ENCODE results near the gene CCDC177. TPM values are rescaled to one million over a fixed set of nuclear protein-coding genes. Genes with fewer than 3 reads are reported as not detected.

The CCDC177 gene
- total RNA-seq, 2 donors from 2014 or later = not detected

- no peaks in the 10 kb centered on the region for H3K9me3 ChIP-seq
- H3K4me1 ChIP-seq (ENCODE audit: control insufficient read depth in 1 of 2, low read depth in 2 of 2) = peaks cover 60 to 70% of the 10 kb centered on the region in 2 donors
- H3K27me3 ChIP-seq (replicated peaks; ENCODE audit: insufficient read depth) = no peaks in the 10 kb centered on the region
- H3K4me3 ChIP-seq = peak overlapping the region; percentile 90
- DNase-seq (ENCODE audit: low spot score) (no peak), ATAC-seq (ENCODE audit: insufficient number of reproducible peaks, low FRiP score, low read depth) (no peak)
- TF ChIP-seq CTCF (IDR thresholded peaks at IDR 0.05) = no peak
- no peaks in the 10 kb centered on the region for H3K36me3 ChIP-seq
- H3K27ac ChIP-seq = peak overlapping the region; percentile 95 to 97
Observed at GRCh38 chr14:69613312-69614073, 38.8 kb upstream of the CCDC177 start.

- H3K27me3 ChIP-seq (replicated peaks; ENCODE audit: insufficient read depth) = no peaks in the 10 kb centered on the region
- TF ChIP-seq CTCF (IDR thresholded peaks at IDR 0.05) = peak; percentile 13
- H3K4me1 ChIP-seq (ENCODE audit: control insufficient read depth in 1 of 2, low read depth in 2 of 2) = peaks cover 54 to 62% of the 10 kb centered on the region in 2 donors
- peak overlapping the region; percentile 95 to 97 for H3K27ac ChIP-seq
- no peak for ATAC-seq (ENCODE audit: insufficient number of reproducible peaks, low FRiP score, low read depth)
- no peak for DNase-seq (ENCODE audit: low spot score)
- H3K4me3 ChIP-seq = peak overlapping the region; percentile 90
- H3K36me3 ChIP-seq = no peaks in the 10 kb centered on the region
- no peaks in the 10 kb centered on the region for H3K9me3 ChIP-seq
Observed at GRCh38 chr14:69612783-69613130, 38.1 kb upstream of the CCDC177 start.

GRCh38 chr14:69612014-69612782 lies 37.5 kb upstream of the CCDC177 start:
- Histone ChIP-seq H3K27ac (peak overlapping the region; percentile 95 to 97), H3K27me3 (replicated peaks; ENCODE audit: insufficient read depth) (no peaks in the 10 kb centered on the region), H3K4me3 (peak overlapping the region; percentile 90), H3K9me3 (no peaks in the 10 kb centered on the region), H3K36me3 (no peaks in the 10 kb centered on the region), H3K4me1 (ENCODE audit: control insufficient read depth in 1 of 2, low read depth in 2 of 2) (peaks cover 48 to 57% of the 10 kb centered on the region in 2 donors)
- no peak for DNase-seq (ENCODE audit: low spot score)
- ATAC-seq (ENCODE audit: insufficient number of reproducible peaks, low FRiP score, low read depth) = peak; percentile 5
- no peak for TF ChIP-seq CTCF (IDR thresholded peaks at IDR 0.05)

- Histone ChIP-seq H3K9me3 (no peaks in the 10 kb centered on the region), H3K27ac (peak within 1 kb of the TSS; percentile 95 to 97), H3K4me1 (ENCODE audit: control insufficient read depth in 1 of 2, low read depth in 2 of 2) (peaks cover 40 to 49% of the 10 kb centered on the region in 2 donors), H3K4me3 (peak within 1 kb of the TSS; percentile 90), H3K27me3 (replicated peaks; ENCODE audit: insufficient read depth) (no peaks in the 10 kb centered on the region), H3K36me3 (no peaks in the 10 kb centered on the region)
- TF ChIP-seq CTCF (IDR thresholded peaks at IDR 0.05) = no peak
- peak; percentile 67 for ATAC-seq (ENCODE audit: insufficient number of reproducible peaks, low FRiP score, low read depth)
- DNase-seq (ENCODE audit: low spot score) = peak; percentile 71
Observed at GRCh38 chr14:69611172-69612013, 36.7 kb upstream of the CCDC177 start, which contains the start of gene SUSD6. Gene SUSD6 (plus strand): TSS chr14:69611596. CDS start chr14:69658593, 46,997 bp downstream.
